MM.1S (cell line): Measurements from ENCODE around the gene VENTX.

ENCODE experiments used
- DNase-seq: peaks from one replicate; pipeline ENCODE4 v3.0.0-alpha.2; 2015
- H2AFZ ChIP-seq: fragments of 300-600 bp; sonication (generic); 2 replicates; pipeline ENCODE4 v1.6.0; 2016; ENCODE audit warnings: antibody characterized with exemption, low read length
- H3F3A ChIP-seq: fragments of 300-600 bp; sonication (generic); 2 replicates; pipeline ENCODE4 v1.6.1; 2016; ENCODE audit warnings: mild to moderate bottlenecking, antibody characterized with exemption, low read length, moderate library complexity, mixed read lengths; ENCODE audit not compliant: insufficient read depth
- H3K27ac ChIP-seq: fragments of 300-600 bp; sonication (generic); 2 replicates; pipeline ENCODE4 v1.5.1; 2016; ENCODE audit warnings: mild to moderate bottlenecking, low read length
- H3K27me3 ChIP-seq: fragments of 300-600 bp; sonication (generic); replicated peaks from 2 replicates; pipeline ENCODE4 v1.6.0; 2016; ENCODE audit warnings: low read length; ENCODE audit not compliant: insufficient read depth
- H3K36me3 ChIP-seq: fragments of 300-600 bp; sonication (generic); replicated peaks from 2 replicates; pipeline ENCODE4 v1.6.1; 2016; ENCODE audit warnings: mild to moderate bottlenecking, low read length, mixed read lengths; ENCODE audit not compliant: insufficient read depth
- H3K4me1 ChIP-seq: fragments of 300-600 bp; sonication (generic); 2 replicates; pipeline ENCODE4 v1.6.1; 2016; ENCODE audit warnings: low read length, mixed read lengths
- H3K4me2 ChIP-seq: fragments of 300-600 bp; sonication (generic); 2 replicates; pipeline ENCODE4 v1.6.0; 2016; ENCODE audit warnings: low read depth, low read length
- H3K4me3 ChIP-seq: fragments of 300-600 bp; sonication (generic); 2 replicates; pipeline ENCODE4 v1.5.1; 2016; ENCODE audit warnings: low read length, mixed read lengths
- H3K79me2 ChIP-seq: fragments of 300-600 bp; sonication (generic); 2 replicates; pipeline ENCODE4 v1.6.1; 2016; ENCODE audit warnings: mixed run types, low read length, mixed read lengths
- H3K9ac ChIP-seq: fragments of 300-600 bp; sonication (generic); 2 replicates; pipeline ENCODE4 v1.6.1; 2016; ENCODE audit warnings: low read length, mixed read lengths
- H3K9me2 ChIP-seq: fragments of 300-600 bp; sonication (generic); replicated peaks from 2 replicates; pipeline ENCODE4 v1.6.1; 2016; ENCODE audit warnings: mild to moderate bottlenecking, low read length, mixed read lengths; ENCODE audit not compliant: insufficient read depth
- H3K9me3 ChIP-seq: fragments of 300-600 bp; sonication (generic); replicated peaks from 2 replicates; pipeline ENCODE4 v1.6.1; 2016; ENCODE audit warnings: mild to moderate bottlenecking, low read length, mixed read lengths; ENCODE audit not compliant: insufficient read depth
- H4K20me1 ChIP-seq: fragments of 300-600 bp; sonication (generic); 2 replicates; pipeline ENCODE4 v1.6.1; 2016; ENCODE audit warnings: mild to moderate bottlenecking, low read length, moderate library complexity, mixed read lengths; ENCODE audit not compliant: insufficient read depth
- EZH2 ChIP-seq: fragments of 300-600 bp; sonication (generic); optimal IDR thresholded peaks from 2 replicates; pipeline ENCODE3; 2017; ENCODE audit warnings: low read depth, mild to moderate bottlenecking, antibody characterized with exemption, low read length, mixed read lengths
- EZH2phosphoT487 ChIP-seq: fragments of 300-600 bp; sonication (generic); IDR thresholded peaks from 2 replicates; pipeline ENCODE4 v1.6.1; 2018; ENCODE audit warnings: antibody characterized with exemption, low read length
- TF ChIP-seq, protein P1 (sequence below): fragments of 300-600 bp; sonication (generic); IDR thresholded peaks from 2 replicates; pipeline ENCODE4 v1.5.1; 2016; ENCODE audit warnings: antibody characterized with exemption, low read length, mixed read lengths

VENTX gene

DNA sequence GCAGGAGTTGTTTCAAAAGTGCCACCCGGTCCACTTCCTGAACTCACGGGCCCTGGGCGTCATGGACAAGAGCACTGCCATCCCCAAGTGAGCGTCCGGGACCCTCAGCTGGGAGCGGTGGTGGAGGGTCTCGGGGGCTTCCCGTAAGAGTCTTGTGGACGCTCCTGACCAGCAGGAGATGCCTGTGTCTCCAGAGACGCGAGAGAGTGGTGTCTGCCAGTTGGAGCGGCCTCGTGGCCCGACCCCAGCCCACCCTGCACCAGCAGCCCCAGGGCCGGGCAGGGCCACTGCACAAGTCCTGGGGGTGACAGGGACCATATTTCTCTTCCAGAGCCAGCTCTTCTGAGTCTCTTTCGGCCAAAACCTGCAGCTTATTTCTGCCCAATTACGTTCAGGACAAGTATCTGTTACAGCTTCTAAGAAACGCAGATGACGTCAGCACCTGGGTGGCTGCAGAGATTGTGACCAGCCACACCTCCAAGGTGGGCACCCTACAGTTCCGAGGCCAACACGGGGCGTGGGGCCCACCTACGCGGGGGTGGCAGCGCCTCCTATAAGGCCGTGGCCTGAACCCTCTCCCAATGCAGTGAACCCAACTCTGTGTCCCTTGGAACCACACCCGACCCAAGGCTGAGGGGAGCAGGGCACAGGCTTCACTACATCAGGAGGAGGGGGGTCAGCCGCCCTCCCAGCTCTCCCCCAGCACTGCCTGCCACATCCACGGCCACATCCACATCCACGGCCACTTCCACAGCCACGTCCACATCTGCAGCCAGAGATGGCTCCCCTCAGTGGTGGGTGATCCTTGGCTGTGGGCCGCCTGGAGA is 23.8 kb upstream of the VENTX start:
- Histone ChIP-seq H3K27ac (no peak overlapping the region), H3K9ac (no peak overlapping the region), H3K9me2 (no peaks in the 10 kb centered on the region), H3K9me3 (no peaks in the 10 kb centered on the region), H3K4me2 (no peak overlapping the region), H3K4me1 (no peaks in the 10 kb centered on the region), H2AFZ (no peak overlapping the region), H3K4me3 (no peak overlapping the region), H3F3A (no peaks in the 10 kb centered on the region), H3K27me3 (peaks cover 37% of the 10 kb centered on the region), H3K79me2 (no peaks in the 10 kb centered on the region), H3K36me3 (no peaks in the 10 kb centered on the region), H4K20me1 (no peaks in the 10 kb centered on the region)
- TF ChIP-seq EZH2phosphoT487 (no peak), EZH2 (no peak)
- TF ChIP-seq, protein P1, sequence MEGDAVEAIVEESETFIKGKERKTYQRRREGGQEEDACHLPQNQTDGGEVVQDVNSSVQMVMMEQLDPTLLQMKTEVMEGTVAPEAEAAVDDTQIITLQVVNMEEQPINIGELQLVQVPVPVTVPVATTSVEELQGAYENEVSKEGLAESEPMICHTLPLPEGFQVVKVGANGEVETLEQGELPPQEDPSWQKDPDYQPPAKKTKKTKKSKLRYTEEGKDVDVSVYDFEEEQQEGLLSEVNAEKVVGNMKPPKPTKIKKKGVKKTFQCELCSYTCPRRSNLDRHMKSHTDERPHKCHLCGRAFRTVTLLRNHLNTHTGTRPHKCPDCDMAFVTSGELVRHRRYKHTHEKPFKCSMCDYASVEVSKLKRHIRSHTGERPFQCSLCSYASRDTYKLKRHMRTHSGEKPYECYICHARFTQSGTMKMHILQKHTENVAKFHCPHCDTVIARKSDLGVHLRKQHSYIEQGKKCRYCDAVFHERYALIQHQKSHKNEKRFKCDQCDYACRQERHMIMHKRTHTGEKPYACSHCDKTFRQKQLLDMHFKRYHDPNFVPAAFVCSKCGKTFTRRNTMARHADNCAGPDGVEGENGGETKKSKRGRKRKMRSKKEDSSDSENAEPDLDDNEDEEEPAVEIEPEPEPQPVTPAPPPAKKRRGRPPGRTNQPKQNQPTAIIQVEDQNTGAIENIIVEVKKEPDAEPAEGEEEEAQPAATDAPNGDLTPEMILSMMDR = no peak
- DNase-seq = no peak

DNA sequence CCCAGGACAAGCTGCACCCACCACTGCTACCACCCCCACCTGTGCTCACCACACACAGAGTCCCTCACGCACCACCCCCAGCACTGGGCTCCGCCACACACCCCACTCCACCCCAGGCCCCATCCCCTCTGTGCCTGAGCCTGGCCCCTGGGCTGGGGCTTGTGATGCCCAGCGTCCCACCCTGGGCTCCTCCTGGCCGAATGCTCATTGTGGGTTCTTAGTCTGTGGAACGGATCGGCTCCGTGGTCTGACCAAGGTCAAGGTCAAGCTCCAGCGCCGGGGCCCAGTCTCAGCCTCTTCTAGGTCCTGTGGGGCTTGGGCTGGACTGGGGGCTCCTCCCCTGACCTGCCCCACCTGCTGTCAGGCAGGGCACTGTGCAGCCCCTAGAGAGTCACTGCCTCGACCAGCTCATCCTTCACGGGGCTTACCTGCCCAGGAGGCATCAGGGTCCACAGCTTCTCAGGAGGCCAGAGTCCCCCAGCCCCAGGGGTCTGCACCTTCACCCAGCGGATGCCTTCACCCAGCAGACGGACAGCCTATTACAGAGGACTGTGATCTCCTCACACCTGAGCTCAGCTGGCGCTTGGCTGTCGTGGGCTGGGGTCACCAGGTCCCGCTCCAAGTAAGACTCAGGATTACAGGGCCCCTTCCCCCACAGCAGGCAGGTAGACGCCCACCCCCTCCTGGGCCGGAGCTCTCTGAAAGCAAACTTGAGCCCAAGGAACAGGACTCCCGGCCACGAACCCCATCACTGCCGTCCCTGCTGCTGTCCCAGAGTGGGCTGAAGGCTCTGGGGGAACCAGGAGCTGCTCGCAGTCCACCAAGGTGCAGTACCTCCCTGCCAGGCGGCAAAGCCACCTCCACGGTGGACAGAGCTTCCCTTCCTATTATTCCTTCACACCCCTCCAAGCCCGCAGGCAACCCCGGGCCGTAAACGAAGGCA is 22.9 kb upstream of the VENTX start:
- H3K9me2 ChIP-seq = no peaks in the 10 kb centered on the region
- H3K9me3 ChIP-seq = no peaks in the 10 kb centered on the region
- no peak for DNase-seq
- H3K36me3 ChIP-seq = no peaks in the 10 kb centered on the region
- no peak overlapping the region for H3K4me2 ChIP-seq
- TF ChIP-seq, protein P1 = no peak
- no peak for TF ChIP-seq EZH2phosphoT487
- no peak for TF ChIP-seq EZH2
- H3F3A ChIP-seq = no peaks in the 10 kb centered on the region
- H3K4me1 ChIP-seq = no peaks in the 10 kb centered on the region
- no peak overlapping the region for H2AFZ ChIP-seq
- no peak overlapping the region for H3K27ac ChIP-seq
- no peak overlapping the region for H3K4me3 ChIP-seq
- no peaks in the 10 kb centered on the region for H4K20me1 ChIP-seq
- peaks cover 44% of the 10 kb centered on the region for H3K27me3 ChIP-seq
- no peaks in the 10 kb centered on the region for H3K79me2 ChIP-seq
- no peak overlapping the region for H3K9ac ChIP-seq

GRCh38 chr10:133215586-133215985 is 22.1 kb upstream of the VENTX start:
- H3K9ac ChIP-seq = no peak overlapping the region
- H3K9me2 ChIP-seq = no peaks in the 10 kb centered on the region
- no peaks in the 10 kb centered on the region for H3K9me3 ChIP-seq
- no peaks in the 10 kb centered on the region for H3K36me3 ChIP-seq
- peaks cover 43% of the 10 kb centered on the region for H3K27me3 ChIP-seq
- no peak overlapping the region for H3K27ac ChIP-seq
- no peaks in the 10 kb centered on the region for H4K20me1 ChIP-seq
- no peak overlapping the region for H3K4me3 ChIP-seq
- no peak for TF ChIP-seq EZH2phosphoT487
- no peak for TF ChIP-seq EZH2
- TF ChIP-seq, protein P1 = no peak
- no peak overlapping the region for H3K4me2 ChIP-seq
- H2AFZ ChIP-seq = no peak overlapping the region
- DNase-seq = no peak
- H3K4me1 ChIP-seq = no peaks in the 10 kb centered on the region
- H3F3A ChIP-seq = no peaks in the 10 kb centered on the region
- no peaks in the 10 kb centered on the region for H3K79me2 ChIP-seq
